ENCODE measurements around the gene RBM23. TPM values are rescaled to one million over a fixed set of nuclear protein-coding genes. Genes with fewer than 3 reads are reported as not detected.

The RBM23 gene
- total and polyA plus RNA-seq, 2 of the 8 experiments (the other 6 are each of a cell fraction or from before 2014, with no cell fraction given): 41.2 to 43.3 TPM

GRCh38 chr14:22884738-22885523, 34.0 kb downstream of the RBM23 start (continued):
- TF ChIP-seq NRF1 (IDR thresholded peaks at IDR 0.05; ENCODE audit: low read depth, low read length) (no peak), CHD1 (IDR thresholded peaks at IDR 0.05; ENCODE audit: low read depth, low read length) (no peak)
